Neural crest cell (in vitro differentiated cells): ENCODE data around the gene ZNF516. TPM values are rescaled to one million over a fixed set of nuclear protein-coding genes. Genes with fewer than 3 reads are reported as not detected.

Source experiments
- DNase-seq: peaks from one replicate; pipeline ENCODE4 v3.0.0; 2021; ENCODE audit warnings: low read depth, mixed read lengths, low spot score
- H3K27ac Mint-ChIP-seq: one replicate; pipeline ENCODE4 v1.8.0; 2021; ENCODE audit warnings: mild to moderate bottlenecking, mixed read lengths; ENCODE audit not compliant: unreplicated experiment
- H3K27me3 Mint-ChIP-seq: 2 replicates; pipeline ENCODE4 v1.8.0; 2021; ENCODE audit warnings: low read depth, mild to moderate bottlenecking, mixed read lengths
- H3K36me3 Mint-ChIP-seq: 2 replicates; pipeline ENCODE4 v1.8.0; 2021; ENCODE audit warnings: low read depth, mild to moderate bottlenecking, mixed read lengths
- H3K4me1 Mint-ChIP-seq: 2 replicates; pipeline ENCODE4 v1.8.0; 2021; ENCODE audit warnings: mixed read lengths
- H3K4me3 Mint-ChIP-seq: one replicate; pipeline ENCODE4 v1.8.0; 2021; ENCODE audit warnings: mild to moderate bottlenecking, mixed read lengths
- H3K9me3 Mint-ChIP-seq: 2 replicates; pipeline ENCODE4 v1.8.0; 2021; ENCODE audit warnings: mixed read lengths
- total RNA-seq: library from RNA; stranded (reverse); gene quantifications from 2 replicates; pipeline ENCODE4 v1.2.1, GENCODE V29; 2021
- TF ChIP-seq, protein P1 (sequence below): fragments of 200-600 bp; sonication (generic); conservative IDR thresholded peaks from 2 replicates; pipeline ENCODE4 v1.5.0; 2021; ENCODE audit warnings: antibody characterized with exemption, mild to moderate bottlenecking

ZNF516 gene
- total RNA-seq, 1 donor from 2014 or later, result 91.2 TPM

DNA sequence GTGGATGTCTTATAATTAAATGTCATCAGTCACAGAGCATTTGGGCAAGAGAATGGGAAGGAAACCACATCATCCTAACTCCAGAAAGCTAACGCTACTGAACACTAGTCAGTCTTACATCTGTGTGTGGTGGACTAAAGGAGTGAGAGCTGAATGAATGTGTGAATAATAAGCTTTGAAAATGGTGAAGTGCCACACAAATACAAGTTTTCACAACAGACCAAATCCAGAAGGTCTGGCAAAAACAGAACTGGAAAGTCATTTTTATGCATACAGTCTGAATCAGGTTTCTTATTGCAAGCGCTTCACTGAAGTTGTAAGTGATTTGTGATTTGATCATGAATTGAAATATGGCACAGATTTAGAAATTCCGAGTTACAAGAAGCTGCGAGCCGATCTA, 175.7 kb downstream of the ZNF516 start:
- no peaks in the 10 kb centered on the region for H3K9me3 Mint-ChIP-seq
- H3K4me3 Mint-ChIP-seq, result no peak overlapping the region
- no peak for DNase-seq
- H3K27me3 Mint-ChIP-seq, result no peaks in the 10 kb centered on the region
- no peaks in the 10 kb centered on the region for H3K36me3 Mint-ChIP-seq
- H3K4me1 Mint-ChIP-seq, result peaks cover 7% of the 10 kb centered on the region
- no peak overlapping the region for H3K27ac Mint-ChIP-seq
- TF ChIP-seq, protein P1, sequence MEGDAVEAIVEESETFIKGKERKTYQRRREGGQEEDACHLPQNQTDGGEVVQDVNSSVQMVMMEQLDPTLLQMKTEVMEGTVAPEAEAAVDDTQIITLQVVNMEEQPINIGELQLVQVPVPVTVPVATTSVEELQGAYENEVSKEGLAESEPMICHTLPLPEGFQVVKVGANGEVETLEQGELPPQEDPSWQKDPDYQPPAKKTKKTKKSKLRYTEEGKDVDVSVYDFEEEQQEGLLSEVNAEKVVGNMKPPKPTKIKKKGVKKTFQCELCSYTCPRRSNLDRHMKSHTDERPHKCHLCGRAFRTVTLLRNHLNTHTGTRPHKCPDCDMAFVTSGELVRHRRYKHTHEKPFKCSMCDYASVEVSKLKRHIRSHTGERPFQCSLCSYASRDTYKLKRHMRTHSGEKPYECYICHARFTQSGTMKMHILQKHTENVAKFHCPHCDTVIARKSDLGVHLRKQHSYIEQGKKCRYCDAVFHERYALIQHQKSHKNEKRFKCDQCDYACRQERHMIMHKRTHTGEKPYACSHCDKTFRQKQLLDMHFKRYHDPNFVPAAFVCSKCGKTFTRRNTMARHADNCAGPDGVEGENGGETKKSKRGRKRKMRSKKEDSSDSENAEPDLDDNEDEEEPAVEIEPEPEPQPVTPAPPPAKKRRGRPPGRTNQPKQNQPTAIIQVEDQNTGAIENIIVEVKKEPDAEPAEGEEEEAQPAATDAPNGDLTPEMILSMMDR, result no peak

GRCh38 chr18:76318607-76319006, 176.4 kb downstream of the ZNF516 start:
- Mint-ChIP-seq H3K9me3 (no peaks in the 10 kb centered on the region), H3K4me3 (no peak overlapping the region), H3K4me1 (peaks cover 14% of the 10 kb centered on the region), H3K27ac (no peak overlapping the region), H3K36me3 (no peaks in the 10 kb centered on the region), H3K27me3 (no peaks in the 10 kb centered on the region)
- TF ChIP-seq, protein P1, result no peak
- DNase-seq, result no peak

- Mint-ChIP-seq H3K4me3 (no peak overlapping the region), H3K4me1 (peaks cover 14% of the 10 kb centered on the region), H3K36me3 (no peaks in the 10 kb centered on the region), H3K9me3 (no peaks in the 10 kb centered on the region), H3K27me3 (no peaks in the 10 kb centered on the region), H3K27ac (no peak overlapping the region)
- DNase-seq, result no peak
- TF ChIP-seq, protein P1, result no peak
Measured at GRCh38 chr18:76317136-76317535, 177.9 kb downstream of the ZNF516 start.

DNA sequence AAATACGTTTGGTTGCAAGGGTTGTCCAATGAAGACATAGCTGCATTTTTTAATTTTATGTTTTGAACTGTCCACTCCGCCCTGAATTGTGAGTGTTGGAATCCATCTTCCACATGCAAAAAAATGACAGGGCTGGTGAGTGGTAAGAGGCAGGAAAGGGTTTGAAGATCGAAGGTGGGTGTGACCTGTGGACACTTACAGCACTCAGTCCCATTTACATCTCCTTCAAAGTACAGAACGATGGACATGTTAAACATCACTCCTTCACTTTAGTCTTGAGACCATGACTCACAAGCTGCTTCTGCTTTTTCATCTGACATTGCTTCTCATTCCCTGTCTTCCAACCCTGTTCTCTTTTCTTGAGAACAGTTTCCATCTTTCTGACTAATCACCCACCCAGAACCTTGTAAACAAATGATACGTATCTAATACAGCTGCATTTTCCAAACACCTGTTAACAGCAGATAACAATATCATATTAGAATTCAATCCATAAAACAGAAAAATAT, 179.3 kb downstream of the ZNF516 start:
- no peak for DNase-seq
- Mint-ChIP-seq H3K27me3 (no peaks in the 10 kb centered on the region), H3K27ac (no peak overlapping the region), H3K4me1 (peaks cover 14% of the 10 kb centered on the region), H3K9me3 (no peaks in the 10 kb centered on the region), H3K36me3 (no peaks in the 10 kb centered on the region), H3K4me3 (no peak overlapping the region)
- TF ChIP-seq, protein P1, result no peak

DNA sequence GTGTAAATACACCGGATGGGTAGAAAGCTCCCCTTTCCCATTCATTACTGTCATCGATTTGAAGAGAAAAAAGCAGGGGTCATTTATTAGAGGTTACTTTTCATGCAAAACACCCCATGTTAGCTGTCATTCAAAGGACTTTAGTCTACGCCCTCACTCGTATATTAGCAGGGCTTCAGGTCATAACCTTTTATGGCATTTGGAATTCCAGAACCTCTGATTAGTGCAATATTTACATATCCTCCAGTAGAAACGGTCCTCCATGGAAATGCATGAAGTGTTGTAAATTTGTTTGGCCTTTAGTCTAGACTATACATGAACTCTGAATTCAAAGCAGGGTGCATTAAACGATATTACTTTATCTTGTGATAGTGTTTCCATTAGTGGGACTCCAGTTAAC, 180.5 kb downstream of the ZNF516 start:
- no peak for DNase-seq
- no peaks in the 10 kb centered on the region for H3K9me3 Mint-ChIP-seq
- no peaks in the 10 kb centered on the region for H3K27me3 Mint-ChIP-seq
- H3K36me3 Mint-ChIP-seq, result no peaks in the 10 kb centered on the region
- TF ChIP-seq, protein P1, result no peak
- H3K4me1 Mint-ChIP-seq, result peaks cover 14% of the 10 kb centered on the region
- H3K4me3 Mint-ChIP-seq, result no peak overlapping the region
- no peak overlapping the region for H3K27ac Mint-ChIP-seq
